GM20000 (cell line): Measurements from ENCODE around the gene KSR1.
"Not testable (repeated sequence)": the region's sequence is repeated elsewhere in the genome, so short reads cannot be mapped to it uniquely, and the experiment has no call there.

Experiments
- DNase-seq: peaks from one replicate; pipeline ENCODE4 v3.0.0; 2012; ENCODE audit warnings: low spot score
- CTCF ChIP-seq: IDR thresholded peaks from 2 replicates; pipeline ENCODE4 v1.5.1; 2012; ENCODE audit warnings: mild to moderate bottlenecking, control low read depth; ENCODE audit errors: extremely low read depth, missing control alignments

The KSR1 gene

GRCh38 chr17:27667656-27668487, 211.6 kb downstream of the KSR1 start:
- DNase-seq: no peak
- TF ChIP-seq CTCF: no peak

- no peak for TF ChIP-seq CTCF
- no peak for DNase-seq
Measured at GRCh38 chr17:27668488-27668823, 212.2 kb downstream of the KSR1 start.

- TF ChIP-seq CTCF: no peak
- no peak for DNase-seq
Measured at GRCh38 chr17:27669136-27669535, 212.9 kb downstream of the KSR1 start.

GRCh38 chr17:27669850-27670249, 213.6 kb downstream of the KSR1 start:
- no peak for DNase-seq
- TF ChIP-seq CTCF: no peak

- no peak for DNase-seq
- TF ChIP-seq CTCF: no peak
Measured at GRCh38 chr17:27670791-27671590, 214.7 kb downstream of the KSR1 start.

GRCh38 chr17:27671591-27671910, 215.3 kb downstream of the KSR1 start:
- DNase-seq: no peak
- no peak for TF ChIP-seq CTCF

- DNase-seq: not testable (repeated sequence)
Measured at GRCh38 chr17:27671977-27672480, 215.8 kb downstream of the KSR1 start.
